HG03095 (cell line): ENCODE measurements around the gene ATP6V1G3.
"Not testable (repeated sequence)": the region's sequence is repeated elsewhere in the genome, so short reads cannot be mapped to it uniquely, and the experiment has no call there.

ENCODE experiments used
- ATAC-seq: cut with Tn5 transposase; IDR thresholded peaks from one replicate; pipeline ENCODE4 v1.9.1; 2021; ENCODE audit warnings: moderate library complexity; ENCODE audit not compliant: unreplicated experiment

ATP6V1G3 gene

GRCh38 chr1:198498103-198498385 is 42.4 kb downstream of the ATP6V1G3 start:
- no peak for ATAC-seq

GRCh38 chr1:198497326-198498102 is 43.0 kb downstream of the ATP6V1G3 start:
- no peak for ATAC-seq

- no peak for ATAC-seq
These were observed 44.0 kb downstream of the ATP6V1G3 start for GRCh38 chr1:198496216-198497143.

GRCh38 chr1:198495631-198496030 is 44.8 kb downstream of the ATP6V1G3 start:
- no peak for ATAC-seq

- no peak for ATAC-seq
These were observed 45.8 kb downstream of the ATP6V1G3 start for GRCh38 chr1:198494658-198495103.

- no peak for ATAC-seq
These were observed 46.3 kb downstream of the ATP6V1G3 start for GRCh38 chr1:198494139-198494538.

- ATAC-seq: no peak
These were observed 47.2 kb downstream of the ATP6V1G3 start for GRCh38 chr1:198493329-198493728.

GRCh38 chr1:198492872-198493271 is 47.6 kb downstream of the ATP6V1G3 start:
- ATAC-seq: no peak

GRCh38 chr1:198491596-198491995 is 48.9 kb downstream of the ATP6V1G3 start:
- ATAC-seq: no peak

- no peak for ATAC-seq
These were observed 49.5 kb downstream of the ATP6V1G3 start for GRCh38 chr1:198491028-198491427.

- ATAC-seq: no peak
These were observed 50.3 kb downstream of the ATP6V1G3 start for GRCh38 chr1:198490224-198490623.

- no peak for ATAC-seq
These were observed 53.6 kb downstream of the ATP6V1G3 start for GRCh38 chr1:198486903-198487302.

- ATAC-seq: no peak
These were observed 56.8 kb downstream of the ATP6V1G3 start for GRCh38 chr1:198483645-198484044.

- no peak for ATAC-seq
These were observed 57.5 kb downstream of the ATP6V1G3 start for GRCh38 chr1:198483006-198483405.

- no peak for ATAC-seq
These were observed 58.8 kb downstream of the ATP6V1G3 start for GRCh38 chr1:198481661-198482060.

GRCh38 chr1:198480876-198481275 is 59.6 kb downstream of the ATP6V1G3 start:
- no peak for ATAC-seq

GRCh38 chr1:198477354-198477753 is 63.1 kb downstream of the ATP6V1G3 start:
- not testable (repeated sequence) for ATAC-seq
